HG02884 (cell line): Measurements from ENCODE around the gene NDUFAF2.
A peak's percentile ranks its signal among the peaks of the same experiment; 100 is the strongest.

Source experiments
- ATAC-seq: cut with Tn5 transposase; IDR thresholded peaks from one replicate; pipeline ENCODE4 v1.9.1; 2021; ENCODE audit warnings: mild to moderate bottlenecking, moderate library complexity; ENCODE audit not compliant: unreplicated experiment

NDUFAF2 gene

GRCh38 chr5:61114441-61114840 lies 169.4 kb downstream of the NDUFAF2 start:
- ATAC-seq = no peak

DNA sequence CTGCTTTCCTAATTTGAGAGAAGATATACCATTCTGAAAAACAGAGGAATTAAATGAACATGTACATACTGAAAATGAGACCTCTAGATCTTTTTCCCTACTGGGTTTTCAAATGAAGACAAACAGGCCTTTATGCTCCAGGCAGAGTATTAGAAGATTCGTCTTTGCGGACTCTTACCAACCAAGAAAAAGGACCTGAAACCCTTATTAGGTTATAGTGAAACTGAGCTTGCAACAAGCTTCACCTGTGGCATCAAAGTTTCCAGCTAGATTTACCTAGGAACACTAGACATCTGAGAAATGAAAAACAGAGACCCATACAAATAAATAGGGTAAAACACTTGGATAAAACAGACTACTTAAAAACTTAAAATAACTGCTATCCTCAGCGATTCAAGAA lies 171.0 kb downstream of the NDUFAF2 start:
- no peak for ATAC-seq

- no peak for ATAC-seq
These were observed 174.1 kb downstream of the NDUFAF2 start for GRCh38 chr5:61119066-61119465.

DNA sequence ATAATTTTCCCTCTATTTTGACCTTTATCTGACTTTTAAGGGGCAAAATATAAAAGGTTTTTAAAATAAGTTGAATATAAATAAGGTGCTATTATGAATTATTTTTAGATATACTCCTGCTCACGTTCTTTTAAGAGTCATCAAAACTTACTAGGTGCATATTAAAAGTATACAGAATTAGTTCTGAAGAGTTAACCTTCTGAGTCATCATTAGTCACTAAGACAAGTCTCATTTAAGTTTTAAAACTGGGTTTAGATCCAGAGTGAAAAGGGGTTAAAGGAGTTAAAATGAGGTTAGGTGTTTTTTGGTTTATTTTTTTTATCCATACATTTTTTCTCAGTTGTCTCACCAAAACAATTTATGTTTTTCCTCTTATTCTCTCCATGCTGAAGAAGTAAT lies 175.5 kb downstream of the NDUFAF2 start:
- ATAC-seq = no peak

GRCh38 chr5:61123145-61123544 lies 178.1 kb downstream of the NDUFAF2 start:
- ATAC-seq = no peak

GRCh38 chr5:61130289-61130688 lies 185.3 kb downstream of the NDUFAF2 start:
- no peak for ATAC-seq

DNA sequence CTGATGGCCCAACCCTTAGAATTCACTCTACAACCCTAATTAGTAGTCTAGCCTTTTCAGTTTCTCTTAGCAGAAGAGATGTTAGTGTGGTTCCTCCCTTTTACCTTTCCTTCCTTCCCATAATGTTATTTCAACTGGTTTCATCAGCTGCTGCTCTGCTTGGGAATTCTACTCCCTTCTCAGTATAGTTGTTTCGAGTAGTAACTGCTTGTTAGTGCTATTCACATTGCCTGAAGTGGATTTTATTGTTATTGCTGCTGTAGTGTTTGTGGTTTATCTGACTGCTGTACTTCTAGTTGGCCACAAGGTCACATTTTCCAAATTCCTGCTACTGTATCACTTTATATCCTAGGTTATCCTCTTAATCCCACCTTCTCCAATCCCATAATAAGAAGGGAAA lies 187.6 kb downstream of the NDUFAF2 start:
- ATAC-seq = no peak

DNA sequence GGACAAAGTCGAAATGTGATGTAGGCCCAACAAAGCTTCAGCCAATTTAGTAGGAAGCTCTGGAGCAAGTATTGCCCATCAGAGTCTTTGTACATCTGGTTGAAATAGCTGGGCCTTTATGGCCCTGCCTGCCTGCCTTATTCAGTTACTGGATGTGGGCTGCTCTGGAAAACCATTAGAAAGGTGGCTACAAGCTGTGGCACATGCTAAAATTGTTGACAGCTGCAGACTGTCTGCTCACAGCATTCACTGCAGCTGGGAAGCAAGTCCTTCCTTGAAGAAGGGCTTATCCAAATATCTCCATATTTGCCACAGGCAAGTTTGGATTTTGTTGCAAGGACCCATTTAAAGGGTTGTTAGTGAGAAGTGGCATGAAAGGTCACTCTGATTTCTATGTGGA lies 192.8 kb downstream of the NDUFAF2 start:
- no peak for ATAC-seq

- ATAC-seq = no peak
These were observed 194.3 kb downstream of the NDUFAF2 start for GRCh38 chr5:61139094-61139873.

- no peak for ATAC-seq
These were observed 194.9 kb downstream of the NDUFAF2 start for GRCh38 chr5:61139931-61140330.

DNA sequence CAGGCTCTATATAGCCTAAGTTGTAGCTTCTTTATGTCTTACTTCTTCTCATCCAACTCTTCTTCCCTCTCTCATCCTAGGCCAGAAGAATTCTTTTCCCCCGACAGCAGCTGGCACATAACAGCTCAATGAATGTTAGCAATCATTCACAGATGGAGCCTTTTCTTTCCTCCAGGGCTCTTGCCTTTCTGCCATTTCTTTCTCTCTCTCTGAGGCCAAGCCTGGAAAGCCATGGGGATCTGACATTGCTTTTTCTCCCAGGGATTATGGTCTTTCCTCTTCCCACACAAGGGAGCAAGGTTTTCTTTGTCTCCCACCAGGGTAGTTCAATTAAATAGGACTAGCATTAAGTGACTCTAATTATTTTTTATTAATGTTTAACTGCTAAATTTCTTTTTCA lies 196.8 kb downstream of the NDUFAF2 start:
- no peak for ATAC-seq

GRCh38 chr5:61142391-61142790 lies 197.4 kb downstream of the NDUFAF2 start:
- ATAC-seq = no peak

DNA sequence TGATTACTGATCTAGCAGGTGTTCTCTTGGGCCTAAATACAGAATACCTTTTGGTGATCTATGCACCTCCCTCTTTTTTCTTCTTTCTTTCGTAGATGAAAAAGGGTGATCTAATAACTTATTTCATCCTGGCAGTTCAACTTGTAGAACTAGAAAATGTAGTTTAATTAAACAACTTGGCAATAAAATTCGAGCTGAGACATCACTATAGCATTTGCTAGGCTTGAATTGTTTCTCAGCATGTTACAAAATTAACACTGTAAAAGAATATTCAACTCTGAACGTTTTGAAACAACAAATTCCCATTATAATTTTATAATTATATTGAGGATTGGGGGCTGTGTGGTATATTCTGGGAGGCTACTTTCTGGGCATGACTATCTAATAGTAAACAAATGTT lies 197.8 kb downstream of the NDUFAF2 start:
- ATAC-seq = no peak

GRCh38 chr5:61148515-61148914 lies 203.5 kb downstream of the NDUFAF2 start:
- no peak for ATAC-seq

DNA sequence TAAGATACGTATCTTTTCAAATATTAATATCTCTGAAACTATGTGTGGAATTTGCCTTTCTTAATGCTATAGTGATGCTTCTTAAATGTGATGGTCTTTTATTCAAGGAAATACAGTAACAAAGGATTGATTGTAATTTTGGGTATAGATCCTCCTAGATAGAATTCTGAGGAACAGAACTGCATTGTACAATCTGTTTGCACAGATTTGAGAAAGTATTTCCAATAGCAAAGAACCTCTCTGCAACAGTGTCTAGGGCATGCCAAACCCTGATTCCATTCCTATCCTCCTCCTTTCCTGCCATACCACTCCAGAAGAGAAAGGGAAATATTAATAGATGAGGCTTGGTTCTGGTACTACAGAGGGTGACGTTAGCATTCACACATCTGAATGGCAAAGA lies 206.9 kb downstream of the NDUFAF2 start:
- no peak for ATAC-seq

DNA sequence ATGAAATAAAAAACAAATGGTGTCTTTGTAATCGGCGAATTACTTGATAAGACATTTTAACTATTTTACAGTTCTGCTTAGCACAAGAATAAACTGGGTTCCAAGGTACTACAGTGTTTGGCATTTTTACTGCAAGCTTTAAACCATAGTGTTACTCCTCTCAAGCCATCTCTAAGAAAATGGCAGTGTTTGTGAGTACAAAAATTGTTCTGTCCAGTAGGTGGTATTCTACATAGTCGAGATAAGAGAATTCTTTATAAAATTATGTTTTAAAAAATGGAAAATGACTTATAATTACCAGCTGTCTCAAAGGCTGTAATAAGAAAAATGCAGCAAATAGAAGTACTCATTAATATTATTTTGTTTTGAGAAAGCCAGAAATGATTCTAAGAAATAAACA lies 214.1 kb downstream of the NDUFAF2 start:
- no peak for ATAC-seq

DNA sequence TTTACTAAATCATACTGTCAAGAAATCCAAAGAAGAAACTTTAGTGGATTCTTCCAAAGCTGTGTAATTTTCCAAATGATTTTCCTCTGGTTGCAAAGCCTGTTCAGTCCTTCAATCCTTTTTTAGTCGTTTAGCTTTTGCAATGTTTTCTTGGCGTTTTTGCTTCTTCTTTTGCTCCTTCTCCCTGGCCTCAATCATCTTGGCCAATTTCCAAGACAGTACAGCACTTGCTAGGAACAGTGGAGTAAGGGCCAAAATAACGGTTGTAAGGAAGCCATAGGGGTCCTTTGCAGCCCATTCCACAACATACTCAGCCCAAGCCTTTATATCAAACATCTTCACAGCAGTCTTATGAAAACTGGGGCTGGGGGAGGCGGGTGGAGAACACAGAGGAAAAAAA lies 214.8 kb downstream of the NDUFAF2 start:
- no peak for ATAC-seq

- ATAC-seq = no peak
These were observed 215.5 kb downstream of the NDUFAF2 start for GRCh38 chr5:61160497-61160896.

GRCh38 chr5:61162010-61162831 lies 217.2 kb downstream of the NDUFAF2 start, which contains the start of gene SMIM15:
SMIM15 (minus strand) TSS chr5:61162468; CDS start chr5:61160171, 2,297 bp downstream.
- peak; percentile 96 for ATAC-seq

- no peak for ATAC-seq
These were observed 218.0 kb downstream of the NDUFAF2 start for GRCh38 chr5:61162832-61163567.

- no peak for ATAC-seq
These were observed 218.9 kb downstream of the NDUFAF2 start for GRCh38 chr5:61163905-61164304.
